SIG-M5 treated with dmso at 0.1 percent for 504 hours (cell line): ENCODE measurements around the gene DPPA2.

ENCODE experiments used
- DNase-seq: peaks from one replicate; lab custom pipeline; 2025; ENCODE audit not compliant: unreplicated experiment; lab: John Stamatoyannopoulos, UW

Gene DPPA2

DNA sequence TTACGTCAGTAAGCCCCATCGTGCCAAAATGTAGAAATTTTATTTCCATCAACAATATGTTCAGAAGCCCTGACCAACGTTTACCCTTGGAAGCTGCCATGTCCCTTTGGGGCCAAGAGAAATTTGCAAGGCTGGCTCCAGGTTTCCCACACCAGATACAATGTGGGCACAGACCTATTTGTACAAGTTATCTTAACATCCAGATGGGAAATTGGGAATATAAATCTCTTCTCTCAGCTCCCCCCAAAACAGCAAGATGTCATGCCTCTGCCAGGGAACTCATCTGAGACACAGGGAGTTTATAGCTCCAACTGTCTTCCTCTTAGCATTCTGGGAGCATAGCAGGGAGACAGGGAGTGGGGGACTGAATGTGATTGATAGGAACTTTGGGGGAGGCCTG, 9.3 kb upstream of the DPPA2 start:
- DNase-seq: no peak

DNA sequence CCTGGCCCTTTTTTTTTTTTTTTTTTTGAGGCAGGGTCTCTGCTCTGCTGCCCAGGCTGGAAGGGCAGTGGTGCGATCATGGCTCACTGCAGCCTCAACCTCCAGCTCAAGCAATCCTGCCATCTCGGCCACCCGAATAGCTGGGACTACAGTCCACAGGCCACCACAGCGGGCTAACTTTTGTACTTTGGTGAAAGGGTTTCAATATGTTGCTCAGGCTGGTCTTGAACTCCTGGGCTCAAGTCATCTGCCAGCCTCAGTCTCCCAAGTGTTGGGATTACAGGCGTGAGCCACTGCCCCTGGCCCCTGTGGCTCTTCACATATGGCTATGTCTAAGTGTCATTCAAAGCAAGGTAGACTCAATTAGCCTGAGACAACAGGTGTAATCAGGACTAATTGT, 8.8 kb upstream of the DPPA2 start:
- no peak for DNase-seq

DNA sequence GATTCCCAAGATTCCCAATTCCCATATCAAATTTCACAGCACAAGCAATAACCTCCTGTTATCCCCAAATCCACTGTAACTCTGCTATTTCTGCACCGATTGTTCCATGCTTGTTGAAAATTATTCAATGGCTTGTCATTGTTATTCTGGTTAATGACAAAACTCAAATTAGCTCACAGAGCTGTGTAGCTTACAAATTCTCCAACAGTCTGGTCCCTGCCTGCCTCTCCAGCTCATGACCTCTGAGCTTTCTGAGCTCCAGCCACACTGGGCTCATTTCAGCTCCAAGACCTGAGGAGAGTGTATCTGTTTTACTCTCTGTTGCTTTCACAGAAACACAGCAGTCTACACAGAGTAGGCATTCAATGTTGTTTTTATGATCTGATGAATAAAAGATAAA, 3.3 kb downstream of the DPPA2 start:
- DNase-seq: no peak

DNA sequence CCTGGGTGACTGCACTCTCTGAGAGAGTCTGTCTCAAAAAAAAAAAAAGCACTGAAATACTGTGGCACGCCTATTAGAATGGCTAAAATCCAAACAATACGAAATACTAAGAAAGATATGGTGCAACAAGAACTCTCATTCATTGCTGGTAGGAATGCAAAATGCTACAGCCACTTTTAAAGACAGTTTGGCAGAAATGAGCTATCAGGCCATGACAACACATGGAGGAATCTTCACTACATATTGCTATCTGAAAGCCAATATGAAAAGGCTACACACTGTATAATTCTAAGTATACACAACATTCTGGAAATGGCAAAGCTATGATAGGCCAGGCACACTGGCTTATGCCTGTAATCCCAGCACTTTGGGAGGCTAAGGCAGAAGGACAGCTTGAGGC, 18.8 kb downstream of the DPPA2 start:
- no peak for DNase-seq

DNA sequence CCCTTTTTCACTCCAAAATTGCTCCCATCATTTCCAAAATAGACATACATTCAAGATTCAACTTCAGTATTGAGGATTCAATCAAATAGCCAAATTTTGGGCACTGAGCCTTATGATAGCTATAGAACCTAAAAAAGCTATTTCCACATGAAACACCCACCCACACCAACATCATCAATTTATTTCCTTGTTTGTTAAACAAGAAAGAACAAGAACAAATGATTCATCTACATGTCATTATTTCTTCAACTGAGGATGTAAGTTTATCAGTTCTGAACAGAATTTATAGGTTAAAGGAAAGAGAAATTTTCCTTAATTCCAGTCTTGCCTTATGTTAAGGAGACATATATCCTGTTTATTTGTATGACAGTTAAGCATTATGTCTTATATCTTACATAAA, 32.2 kb downstream of the DPPA2 start:
- no peak for DNase-seq

DNA sequence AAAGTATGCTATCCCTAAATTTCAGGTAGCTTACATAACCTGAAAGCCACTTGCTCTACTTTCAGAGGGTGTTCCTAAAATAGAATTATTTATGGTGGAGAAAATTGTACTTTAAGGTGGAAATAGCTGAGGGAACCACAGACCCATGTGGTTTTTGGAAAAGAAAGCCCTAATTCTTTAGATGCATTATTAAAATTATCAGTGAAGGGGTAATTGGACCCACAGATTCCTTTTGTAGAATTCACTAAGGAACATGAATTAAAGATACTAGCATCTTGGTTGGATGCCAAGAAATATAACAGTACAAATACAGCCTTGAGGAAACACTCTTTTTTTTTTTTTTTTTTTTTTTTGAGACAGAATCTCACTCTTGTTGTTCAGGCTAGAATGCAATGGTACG, 37.8 kb downstream of the DPPA2 start:
- no peak for DNase-seq

DNA sequence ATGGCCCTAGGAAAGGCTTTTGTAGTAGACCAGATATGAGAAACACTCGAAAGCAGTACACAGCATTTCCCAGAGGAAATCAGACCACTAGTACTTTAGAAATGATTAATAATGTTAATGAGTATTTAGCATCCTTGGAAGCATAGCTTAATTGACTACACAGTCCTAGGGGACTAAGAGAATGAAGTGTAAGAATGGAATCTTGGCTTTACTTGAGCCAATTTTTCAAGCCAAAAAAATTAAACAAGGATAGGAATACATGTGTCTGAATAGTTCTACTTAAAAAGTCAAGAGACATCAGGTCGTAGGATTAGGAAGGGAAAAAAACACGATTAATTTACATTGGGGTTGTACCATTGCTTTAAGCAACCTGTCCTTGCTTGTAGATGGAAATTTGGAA, 38.2 kb downstream of the DPPA2 start:
- no peak for DNase-seq

DNA sequence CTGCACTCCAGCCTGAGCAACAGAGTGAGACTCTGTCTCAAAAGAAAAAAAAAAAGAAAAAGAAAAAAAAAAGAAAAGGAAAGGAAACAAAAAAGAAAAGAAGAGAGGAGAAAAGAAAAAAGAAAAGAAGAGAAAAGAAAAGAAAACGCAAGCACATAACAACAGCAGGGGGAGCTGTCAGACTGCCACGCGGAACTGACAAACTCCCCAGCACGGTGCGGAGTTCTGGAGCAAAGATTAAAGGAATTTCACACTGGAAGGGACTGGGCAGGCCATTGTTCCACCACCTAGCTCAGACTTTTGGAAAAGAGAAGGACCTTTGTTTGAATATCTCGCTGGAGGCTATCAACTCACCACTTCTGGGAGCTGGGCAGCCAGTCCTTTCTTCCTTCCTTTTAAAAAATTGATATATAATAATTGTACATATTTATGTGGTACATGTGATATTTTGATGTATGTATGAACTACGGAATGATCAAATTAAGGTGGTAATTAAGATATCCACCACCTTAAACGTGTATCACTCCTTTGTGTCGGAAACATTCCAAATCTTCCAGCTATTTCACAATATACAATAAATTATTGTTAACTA, 40.5 kb downstream of the DPPA2 start:
- peak; percentile 19 for DNase-seq

DNA sequence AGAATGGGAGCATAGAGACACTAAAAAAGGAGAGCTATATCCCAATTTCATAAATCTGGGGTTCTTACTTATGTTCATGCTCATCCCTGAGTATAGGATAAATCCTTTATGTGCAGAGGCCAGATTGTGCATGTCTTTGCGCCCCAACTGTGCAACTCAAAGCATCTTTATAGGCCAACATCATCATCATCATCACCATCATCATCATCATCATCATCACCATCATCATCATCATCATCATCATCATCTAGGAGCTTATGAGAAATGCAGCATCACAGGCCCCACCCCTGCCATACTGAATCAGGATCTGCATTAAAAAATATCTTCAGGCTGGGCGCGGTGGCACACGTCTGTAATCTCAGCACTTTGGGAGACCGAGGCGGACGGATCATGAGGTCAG, 45.5 kb downstream of the DPPA2 start:
- DNase-seq: no peak

DNA sequence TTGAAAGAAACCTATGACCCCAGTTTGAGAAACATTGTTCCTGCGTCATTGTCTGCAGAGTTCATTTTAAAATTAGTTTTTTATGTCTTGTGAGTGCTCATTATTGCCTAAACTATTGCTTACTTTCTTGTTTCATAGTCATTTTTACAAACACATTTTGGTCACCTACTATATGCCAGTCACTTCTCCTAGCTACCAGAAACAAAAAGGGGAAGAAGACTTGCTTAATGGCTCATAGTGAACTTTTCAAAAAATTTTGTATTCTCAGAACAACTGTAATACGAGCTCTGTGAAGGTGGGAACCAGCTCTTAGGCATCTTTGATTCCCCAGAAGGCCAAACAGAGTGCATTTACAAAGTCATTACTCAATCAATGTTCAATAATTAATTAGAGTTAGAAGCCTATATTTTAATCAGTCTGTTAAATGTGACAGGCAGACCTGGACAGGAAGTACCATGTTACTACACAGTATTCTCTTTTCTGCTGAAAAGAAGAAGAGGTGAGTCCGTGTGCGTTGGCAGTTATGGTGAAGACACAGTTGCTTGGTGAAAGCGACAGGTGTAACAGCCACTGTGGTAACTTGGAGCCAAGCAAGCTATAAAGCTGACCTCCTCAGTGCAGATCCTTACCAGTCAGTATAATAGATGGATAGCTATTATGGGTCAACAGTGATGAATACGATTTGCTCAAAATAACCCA, 46.6 kb downstream of the DPPA2 start:
- no peak for DNase-seq

DNA sequence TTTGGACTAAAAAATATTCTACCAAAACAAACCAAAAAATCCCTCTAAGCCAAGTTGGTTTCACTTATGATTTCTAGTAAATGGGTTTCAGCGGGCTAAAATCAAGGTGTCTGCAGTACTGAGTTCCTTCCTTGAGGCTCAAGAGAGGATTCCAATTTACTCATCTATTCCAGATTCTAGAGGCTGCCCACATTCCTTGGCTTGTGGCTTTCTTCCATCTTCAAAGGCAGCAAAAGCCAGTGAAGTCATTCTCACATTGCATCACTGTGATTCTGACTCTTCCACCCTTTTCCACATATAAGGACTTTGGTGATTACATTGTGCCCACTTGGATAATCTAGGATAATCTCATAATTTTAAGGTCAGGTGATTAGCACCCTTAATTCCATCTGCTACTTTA, 48.1 kb downstream of the DPPA2 start:
- no peak for DNase-seq

DNA sequence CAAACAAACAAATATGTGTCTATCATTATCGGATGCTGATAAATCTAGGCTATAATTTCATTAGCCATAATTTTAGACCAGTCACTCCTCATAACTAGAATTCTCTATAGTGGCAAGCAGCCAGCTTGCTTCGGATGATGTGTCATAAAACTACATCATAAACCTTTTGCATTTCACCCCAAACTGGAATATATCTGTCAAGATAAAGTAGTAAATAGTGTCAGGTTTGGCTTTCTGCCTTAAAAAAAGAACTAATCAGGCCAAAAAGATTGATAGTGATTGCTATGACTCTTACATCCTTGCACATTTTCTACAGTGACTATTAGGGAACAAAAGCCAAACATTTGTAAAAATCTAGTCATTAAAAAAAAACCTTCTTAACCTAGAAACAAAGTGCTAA, 51.0 kb downstream of the DPPA2 start:
- no peak for DNase-seq

DNA sequence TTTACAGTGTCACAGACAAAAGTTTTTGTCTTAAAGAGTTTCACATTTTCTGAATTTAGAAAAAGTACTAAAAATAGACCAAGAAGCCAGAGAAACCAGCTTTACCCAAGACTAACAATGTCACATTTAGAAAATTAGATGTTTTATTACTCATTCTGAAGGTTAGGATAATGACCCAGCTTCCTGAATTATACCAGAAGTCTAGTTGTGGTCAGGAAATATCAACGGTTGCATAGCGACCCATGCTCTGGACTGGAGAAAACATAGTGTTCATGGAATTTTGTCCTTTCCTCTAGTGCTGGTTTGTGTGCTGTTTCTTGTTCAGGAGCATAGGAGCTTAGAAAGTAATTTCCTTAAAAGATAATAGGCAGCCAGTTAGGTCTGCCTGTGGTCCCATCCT, 59.0 kb downstream of the DPPA2 start:
- DNase-seq: no peak

DNA sequence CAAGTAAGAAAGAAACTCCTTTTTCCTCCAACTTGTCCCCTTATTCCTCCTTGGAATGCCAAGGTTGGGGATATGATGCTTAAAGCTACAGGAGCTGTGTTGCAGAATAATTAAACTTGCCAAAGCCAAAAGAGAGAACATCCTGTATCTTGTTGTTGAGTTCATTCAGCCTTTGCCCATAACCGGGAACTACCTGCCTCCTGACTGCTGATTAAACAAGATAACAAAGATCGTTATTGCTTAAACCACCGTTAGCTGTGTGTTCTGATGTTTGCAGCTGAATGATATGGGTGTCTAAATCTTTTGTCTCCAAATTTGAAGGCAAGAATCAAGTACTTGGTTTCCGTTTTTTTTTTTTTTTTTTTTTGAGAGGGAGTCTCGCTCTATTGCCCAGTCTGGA, 61.5 kb downstream of the DPPA2 start:
- DNase-seq: no peak

DNA sequence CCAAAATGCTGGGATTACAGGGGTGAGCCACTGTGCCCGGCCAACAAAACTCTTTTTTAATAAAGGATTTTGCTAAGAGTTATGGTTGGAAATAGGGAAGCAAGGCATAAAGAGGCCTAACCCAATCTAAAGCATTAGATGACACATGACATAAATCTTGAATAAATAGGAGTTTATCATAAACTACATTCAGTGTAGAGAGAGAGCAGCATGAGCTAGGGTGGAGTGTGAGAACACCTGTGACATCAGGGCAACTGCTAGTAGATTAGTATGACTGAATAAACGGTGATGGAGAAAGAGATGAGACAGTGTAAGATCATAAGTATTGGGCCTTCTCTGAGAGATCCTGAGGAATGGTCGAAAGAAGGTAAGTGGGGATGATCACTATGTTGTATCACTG, 63.7 kb downstream of the DPPA2 start:
- DNase-seq: no peak
